ENCODE results near the gene CYBRD1.

The CYBRD1 gene

GRCh38 chr2:171482308-171482707, 40.0 kb upstream of the CYBRD1 start:
- TF ChIP-seq MYC (IDR thresholded peaks at IDR 0.05; ENCODE audit: low read depth, low read length) (no peak), MAX (IDR thresholded peaks at IDR 0.05; ENCODE audit: low read depth, low read length) (no peak), POLR2A (IDR thresholded peaks at IDR 0.05; ENCODE audit: extremely low read depth, insufficient read length) (no peak), CTCF (IDR thresholded peaks at IDR 0.05; ENCODE audit: low read depth, low read length) (no peak)

GRCh38 chr2:171482877-171483276, 39.4 kb upstream of the CYBRD1 start:
- TF ChIP-seq MYC (IDR thresholded peaks at IDR 0.05; ENCODE audit: low read depth, low read length) (no peak), POLR2A (IDR thresholded peaks at IDR 0.05; ENCODE audit: extremely low read depth, insufficient read length) (no peak), CTCF (IDR thresholded peaks at IDR 0.05; ENCODE audit: low read depth, low read length) (no peak), MAX (IDR thresholded peaks at IDR 0.05; ENCODE audit: low read depth, low read length) (no peak)
- no peak for DNase-seq (ENCODE audit: low read depth)
- no peak overlapping the region for H3K4me3 ChIP-seq (ENCODE audit: low read depth, low read length)

More at GRCh38 chr2:171482308-171482707, 40.0 kb upstream of the CYBRD1 start:
- DNase-seq (ENCODE audit: low read depth), result no peak
- no peak overlapping the region for H3K4me3 ChIP-seq (ENCODE audit: low read depth, low read length)

GRCh38 chr2:171483793-171484192, 38.5 kb upstream of the CYBRD1 start:
- DNase-seq (ENCODE audit: low read depth), result no peak
- no peak overlapping the region for H3K4me3 ChIP-seq (ENCODE audit: low read depth, low read length)
- no peak for TF ChIP-seq MYC (IDR thresholded peaks at IDR 0.05; ENCODE audit: low read depth, low read length)
- TF ChIP-seq POLR2A (IDR thresholded peaks at IDR 0.05; ENCODE audit: extremely low read depth, insufficient read length), result no peak
- no peak for TF ChIP-seq MAX (IDR thresholded peaks at IDR 0.05; ENCODE audit: low read depth, low read length)
- TF ChIP-seq CTCF (IDR thresholded peaks at IDR 0.05; ENCODE audit: low read depth, low read length), result no peak

- H3K4me3 ChIP-seq (ENCODE audit: low read depth, low read length), result no peak overlapping the region
- no peak for DNase-seq (ENCODE audit: low read depth)
Observed at GRCh38 chr2:171485116-171485515, 37.2 kb upstream of the CYBRD1 start.

GRCh38 chr2:171487201-171487600, 35.1 kb upstream of the CYBRD1 start:
- no peak for DNase-seq (ENCODE audit: low read depth)
- no peak overlapping the region for H3K4me3 ChIP-seq (ENCODE audit: low read depth, low read length)
- TF ChIP-seq MAX (IDR thresholded peaks at IDR 0.05; ENCODE audit: low read depth, low read length), result no peak
- TF ChIP-seq MYC (IDR thresholded peaks at IDR 0.05; ENCODE audit: low read depth, low read length), result no peak
- TF ChIP-seq CTCF (IDR thresholded peaks at IDR 0.05; ENCODE audit: low read depth, low read length), result no peak
- no peak for TF ChIP-seq POLR2A (IDR thresholded peaks at IDR 0.05; ENCODE audit: extremely low read depth, insufficient read length)

More at GRCh38 chr2:171485116-171485515, 37.2 kb upstream of the CYBRD1 start:
- TF ChIP-seq MYC (IDR thresholded peaks at IDR 0.05; ENCODE audit: low read depth, low read length), result no peak
- TF ChIP-seq POLR2A (IDR thresholded peaks at IDR 0.05; ENCODE audit: extremely low read depth, insufficient read length), result no peak
- no peak for TF ChIP-seq MAX (IDR thresholded peaks at IDR 0.05; ENCODE audit: low read depth, low read length)
- no peak for TF ChIP-seq CTCF (IDR thresholded peaks at IDR 0.05; ENCODE audit: low read depth, low read length)
